ENCODE data around the gene RNF19B. TPM values are rescaled to one million over a fixed set of nuclear protein-coding genes. Genes with fewer than 3 reads are reported as not detected.

Gene RNF19B
- total and polyA plus RNA-seq, 2 of the 13 experiments (the other 11 are each of a cell fraction or from before 2014, with no cell fraction given) = 15.3 to 22.5 TPM

DNA sequence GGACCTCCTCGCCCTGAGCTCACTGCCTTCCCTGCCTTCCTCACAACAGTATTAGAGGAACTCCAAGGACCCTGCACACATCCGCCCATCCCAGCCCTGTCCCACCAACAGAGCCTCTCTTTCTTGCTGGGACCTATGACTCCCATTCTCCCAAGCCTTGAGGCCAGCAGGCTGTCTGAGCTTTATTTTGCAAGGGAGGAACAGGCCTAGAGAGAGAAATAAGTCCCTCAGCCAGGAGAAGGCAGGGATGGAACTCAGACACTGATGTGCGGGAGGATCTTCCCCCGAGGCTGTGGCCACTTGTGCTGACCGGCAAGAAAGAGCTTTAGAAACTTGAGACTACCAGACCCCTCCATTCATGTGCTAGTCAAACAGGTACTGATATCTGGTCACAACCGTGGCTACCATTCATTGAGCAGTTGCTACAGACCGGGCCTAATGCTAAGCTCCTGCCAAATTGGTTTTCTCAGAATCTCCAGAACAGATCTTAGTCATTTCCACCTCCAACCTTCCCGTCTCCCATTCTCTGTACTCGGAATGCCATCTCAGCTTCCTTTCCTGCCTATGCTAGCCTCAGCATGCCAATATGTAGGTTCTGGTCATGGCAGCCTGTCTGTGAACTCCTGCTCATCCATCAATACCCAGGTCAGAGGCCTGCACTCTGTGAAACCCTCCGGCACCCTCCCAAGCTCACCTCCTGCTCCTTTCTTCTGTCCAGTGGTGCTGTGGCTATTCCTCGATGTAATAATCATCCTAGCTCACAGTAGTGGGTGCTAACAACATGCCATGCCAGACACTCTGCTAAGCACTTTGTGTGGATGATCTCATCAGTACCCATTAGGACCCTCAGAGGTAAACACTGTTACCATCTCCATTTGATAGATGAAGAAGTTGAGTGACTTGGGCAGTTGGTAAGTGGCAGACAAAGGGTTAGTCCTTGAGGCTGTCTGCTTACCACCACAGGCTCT lies 67.2 kb downstream of the RNF19B start:
- Histone ChIP-seq H2AFZ (ENCODE audit: low read length) (no peak overlapping the region), H3K9me3 (ENCODE audit: low read length) (no peaks in the 10 kb centered on the region), H3K9ac (ENCODE audit: insufficient read depth, low read depth, low read length) (no peak overlapping the region), H3K27ac (ENCODE audit: extremely low read length, insufficient read depth, low read length) (no peak overlapping the region), H3K79me2 (ENCODE audit: insufficient read depth, low read length) (no peaks in the 10 kb centered on the region), H3K27me3 (ENCODE audit: control insufficient read depth in 1 of 2, insufficient read depth in 2 of 2, low read length in 2 of 2) (peaks cover 15 to 62% of the 10 kb centered on the region in 2 experiments), H3K4me1 (ENCODE audit: insufficient read depth, low read length) (no peaks in the 10 kb centered on the region), H4K20me1 (ENCODE audit: insufficient read depth, low read length) (0 out of 2 replicates have a peak, but pooled peaks cover 2% of the 10 kb centered on the region), H3K36me3 (replicated peaks in 1 of 2; ENCODE audit: control insufficient read depth in 1 of 2, insufficient read depth in 2 of 2, low read length in 2 of 2) (no peaks in the 10 kb centered on the region), H3K4me3 (replicated peaks in 1 of 3; ENCODE audit: insufficient read depth in 1 of 3, low read depth in 2 of 3, low read length in 3 of 3) (no peak overlapping the region), H3K4me2 (ENCODE audit: low read depth, low read length) (no peak overlapping the region)
- no peak for TF ChIP-seq ZNF619 (CRISPR knock-in tag; IDR thresholded peaks at IDR 0.05)
- CTCF ChIA-PET (ENCODE audit: low intra/inter-chr PET ratio, low total read pairs) = no interaction called here
- WGBS (ENCODE audit: low lambda C conversion rate) = 19% methylated on average over 8 of the region's 11 CpGs
- ATAC-seq = no peak
- no peak for DNase-seq (ENCODE audit: low spot score)
- no peak for FAIRE-seq
- BruUV-seq (replicated peaks) = no TSS peak
- in situ Hi-C loops (cut with HindIII; ENCODE audit: extremely low pct_ligation_motif_present, low pct_unique_long_range_greater_than_20kb) = no loop called here
- intact Hi-C loops (cut with micrococcal nuclease; ENCODE audit: unreplicated experiment) = no loop called here
- POLR2A ChIA-PET = no interaction called here

DNA sequence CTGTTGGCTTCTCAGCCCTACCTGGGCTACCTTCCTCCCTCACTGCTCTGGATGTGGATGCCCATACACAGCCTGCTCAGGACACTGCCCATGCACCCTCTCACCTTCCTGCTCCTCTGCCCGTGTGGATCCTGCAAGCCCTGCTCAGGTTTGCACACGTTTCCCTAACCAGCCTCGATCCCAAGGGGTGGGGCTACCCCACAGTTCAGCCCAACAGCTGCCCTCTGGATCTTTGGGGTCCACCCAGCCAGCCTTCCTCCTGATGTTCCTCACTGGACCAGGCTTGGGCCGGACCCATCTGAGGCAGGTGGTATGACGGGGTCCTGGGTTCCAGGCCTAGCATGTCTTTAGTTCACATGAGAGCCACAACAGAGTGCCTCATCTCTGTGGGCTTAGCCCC lies 68.2 kb downstream of the RNF19B start:
- H3K9ac ChIP-seq (ENCODE audit: insufficient read depth, low read depth, low read length) = no peak overlapping the region
- WGBS (ENCODE audit: low lambda C conversion rate) = 17% methylated on average over 5 of the region's 5 CpGs
- peaks cover 15 to 63% of the 10 kb centered on the region in 2 experiments; a peak in 4 of 5 replicates for H3K27me3 ChIP-seq (ENCODE audit: control insufficient read depth in 1 of 2, insufficient read depth in 2 of 2, low read length in 2 of 2)
- DNase-seq (ENCODE audit: low spot score) = no peak
- POLR2A ChIA-PET = no interaction called here
- H3K9me3 ChIP-seq (ENCODE audit: low read length) = no peaks in the 10 kb centered on the region
- CTCF ChIA-PET (ENCODE audit: low intra/inter-chr PET ratio, low total read pairs) = no interaction called here
- H3K27ac ChIP-seq (ENCODE audit: extremely low read length, insufficient read depth, low read length) = no peak overlapping the region
- 0 out of 2 replicates have a peak, but pooled peaks cover 2% of the 10 kb centered on the region for H4K20me1 ChIP-seq (ENCODE audit: insufficient read depth, low read length)
- in situ Hi-C loops (cut with HindIII; ENCODE audit: extremely low pct_ligation_motif_present, low pct_unique_long_range_greater_than_20kb) = no loop called here
- H3K36me3 ChIP-seq (replicated peaks in 1 of 2; ENCODE audit: control insufficient read depth in 1 of 2, insufficient read depth in 2 of 2, low read length in 2 of 2) = no peaks in the 10 kb centered on the region
- no peak overlapping the region for H3K4me2 ChIP-seq (ENCODE audit: low read depth, low read length)
- no TSS peak for BruUV-seq (replicated peaks)
- no peaks in the 10 kb centered on the region for H3K79me2 ChIP-seq (ENCODE audit: insufficient read depth, low read length)
- intact Hi-C loops (cut with micrococcal nuclease; ENCODE audit: unreplicated experiment) = no loop called here
- H3K4me1 ChIP-seq (ENCODE audit: insufficient read depth, low read length) = no peaks in the 10 kb centered on the region
- FAIRE-seq = no peak
- ATAC-seq = no peak
- no peak overlapping the region for H2AFZ ChIP-seq (ENCODE audit: low read length)
- H3K4me3 ChIP-seq (replicated peaks in 1 of 3; ENCODE audit: insufficient read depth in 1 of 3, low read depth in 2 of 3, low read length in 3 of 3) = no peak overlapping the region
- TF ChIP-seq, protein P1, sequence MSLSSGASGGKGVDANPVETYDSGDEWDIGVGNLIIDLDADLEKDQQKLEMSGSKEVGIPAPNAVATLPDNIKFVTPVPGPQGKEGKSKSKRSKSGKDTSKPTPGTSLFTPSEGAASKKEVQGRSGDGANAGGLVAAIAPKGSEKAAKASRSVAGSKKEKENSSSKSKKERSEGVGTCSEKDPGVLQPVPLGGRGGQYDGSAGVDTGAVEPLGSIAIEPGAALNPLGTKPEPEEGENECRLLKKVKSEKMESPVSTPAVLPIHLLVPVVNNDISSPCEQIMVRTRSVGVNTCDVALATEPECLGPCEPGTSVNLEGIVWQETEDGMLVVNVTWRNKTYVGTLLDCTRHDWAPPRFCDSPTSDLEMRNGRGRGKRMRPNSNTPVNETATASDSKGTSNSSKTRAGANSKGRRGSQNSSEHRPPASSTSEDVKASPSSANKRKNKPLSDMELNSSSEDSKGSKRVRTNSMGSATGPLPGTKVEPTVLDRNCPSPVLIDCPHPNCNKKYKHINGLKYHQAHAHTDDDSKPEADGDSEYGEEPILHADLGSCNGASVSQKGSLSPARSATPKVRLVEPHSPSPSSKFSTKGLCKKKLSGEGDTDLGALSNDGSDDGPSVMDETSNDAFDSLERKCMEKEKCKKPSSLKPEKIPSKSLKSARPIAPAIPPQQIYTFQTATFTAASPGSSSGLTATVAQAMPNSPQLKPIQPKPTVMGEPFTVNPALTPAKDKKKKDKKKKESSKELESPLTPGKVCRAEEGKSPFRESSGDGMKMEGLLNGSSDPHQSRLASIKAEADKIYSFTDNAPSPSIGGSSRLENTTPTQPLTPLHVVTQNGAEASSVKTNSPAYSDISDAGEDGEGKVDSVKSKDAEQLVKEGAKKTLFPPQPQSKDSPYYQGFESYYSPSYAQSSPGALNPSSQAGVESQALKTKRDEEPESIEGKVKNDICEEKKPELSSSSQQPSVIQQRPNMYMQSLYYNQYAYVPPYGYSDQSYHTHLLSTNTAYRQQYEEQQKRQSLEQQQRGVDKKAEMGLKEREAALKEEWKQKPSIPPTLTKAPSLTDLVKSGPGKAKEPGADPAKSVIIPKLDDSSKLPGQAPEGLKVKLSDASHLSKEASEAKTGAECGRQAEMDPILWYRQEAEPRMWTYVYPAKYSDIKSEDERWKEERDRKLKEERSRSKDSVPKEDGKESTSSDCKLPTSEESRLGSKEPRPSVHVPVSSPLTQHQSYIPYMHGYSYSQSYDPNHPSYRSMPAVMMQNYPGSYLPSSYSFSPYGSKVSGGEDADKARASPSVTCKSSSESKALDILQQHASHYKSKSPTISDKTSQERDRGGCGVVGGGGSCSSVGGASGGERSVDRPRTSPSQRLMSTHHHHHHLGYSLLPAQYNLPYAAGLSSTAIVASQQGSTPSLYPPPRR (CRISPR knock-in tag; IDR thresholded peaks at IDR 0.05; ENCODE audit: borderline replicate concordance) = no peak
- TF ChIP-seq NFKB2 (CRISPR knock-in tag; IDR thresholded peaks at IDR 0.05; ENCODE audit: borderline replicate concordance) (no peak), TMF1 (CRISPR knock-in tag; IDR thresholded peaks at IDR 0.05; ENCODE audit: low read depth) (no peak), NFE2L2 (IDR thresholded peaks at IDR 0.05; ENCODE audit: low read length) (no peak)
- TF ChIP-seq, protein P2, sequence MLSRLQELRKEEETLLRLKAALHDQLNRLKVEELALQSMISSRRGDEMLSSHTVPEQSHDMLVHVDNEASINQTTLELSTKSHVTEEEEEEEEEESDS (CRISPR knock-in tag; IDR thresholded peaks at IDR 0.05; ENCODE audit: borderline replicate concordance) = no peak
- TF ChIP-seq, protein P3, sequence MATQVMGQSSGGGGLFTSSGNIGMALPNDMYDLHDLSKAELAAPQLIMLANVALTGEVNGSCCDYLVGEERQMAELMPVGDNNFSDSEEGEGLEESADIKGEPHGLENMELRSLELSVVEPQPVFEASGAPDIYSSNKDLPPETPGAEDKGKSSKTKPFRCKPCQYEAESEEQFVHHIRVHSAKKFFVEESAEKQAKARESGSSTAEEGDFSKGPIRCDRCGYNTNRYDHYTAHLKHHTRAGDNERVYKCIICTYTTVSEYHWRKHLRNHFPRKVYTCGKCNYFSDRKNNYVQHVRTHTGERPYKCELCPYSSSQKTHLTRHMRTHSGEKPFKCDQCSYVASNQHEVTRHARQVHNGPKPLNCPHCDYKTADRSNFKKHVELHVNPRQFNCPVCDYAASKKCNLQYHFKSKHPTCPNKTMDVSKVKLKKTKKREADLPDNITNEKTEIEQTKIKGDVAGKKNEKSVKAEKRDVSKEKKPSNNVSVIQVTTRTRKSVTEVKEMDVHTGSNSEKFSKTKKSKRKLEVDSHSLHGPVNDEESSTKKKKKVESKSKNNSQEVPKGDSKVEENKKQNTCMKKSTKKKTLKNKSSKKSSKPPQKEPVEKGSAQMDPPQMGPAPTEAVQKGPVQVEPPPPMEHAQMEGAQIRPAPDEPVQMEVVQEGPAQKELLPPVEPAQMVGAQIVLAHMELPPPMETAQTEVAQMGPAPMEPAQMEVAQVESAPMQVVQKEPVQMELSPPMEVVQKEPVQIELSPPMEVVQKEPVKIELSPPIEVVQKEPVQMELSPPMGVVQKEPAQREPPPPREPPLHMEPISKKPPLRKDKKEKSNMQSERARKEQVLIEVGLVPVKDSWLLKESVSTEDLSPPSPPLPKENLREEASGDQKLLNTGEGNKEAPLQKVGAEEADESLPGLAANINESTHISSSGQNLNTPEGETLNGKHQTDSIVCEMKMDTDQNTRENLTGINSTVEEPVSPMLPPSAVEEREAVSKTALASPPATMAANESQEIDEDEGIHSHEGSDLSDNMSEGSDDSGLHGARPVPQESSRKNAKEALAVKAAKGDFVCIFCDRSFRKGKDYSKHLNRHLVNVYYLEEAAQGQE (IDR thresholded peaks at IDR 0.05; ENCODE audit: borderline replicate concordance in 1 of 2, low read depth in 1 of 2, low read length in 2 of 2) = no peak
